OCI-LY7 (cell line): ENCODE measurements around the gene KCNIP4. TPM values are rescaled to one million over a fixed set of nuclear protein-coding genes. Genes with fewer than 3 reads are reported as not detected.

ENCODE experiments used
- BruUV-seq: library from RNA; stranded (reverse); fragments of 400-500 nt; replicated peaks from 2 replicates; lab custom pipeline; 2021; lab: Mats Ljungman, UMichigan
- CTCF ChIA-PET: fragments of 300-600 bp; sonication (Branson Sonifier 250); formaldehyde crosslinking; loops from one replicate; lab custom pipeline; 2022; ENCODE audit warnings: antibody characterized with exemption; ENCODE audit not compliant: unreplicated experiment; lab: Charles Lee
- POLR2A ChIA-PET: fragments of 300-600 bp; sonication (Branson Sonifier 250); formaldehyde crosslinking; loops from one replicate; lab custom pipeline; 2022; ENCODE audit warnings: antibody characterized with exemption; lab: Charles Lee
- DNase-seq: peaks from one replicate; pipeline ENCODE4 v3.0.0-alpha.2; 2015; ENCODE audit warnings: low spot score
- H2AFZ ChIP-seq: fragments of 200-600 bp; sonication (generic), shearing (Covaris generic); 2 replicates; pipeline ENCODE4 v1.6.1; 2014; ENCODE audit warnings: mild to moderate bottlenecking, antibody characterized with exemption, low read length, moderate library complexity
- H3K27ac ChIP-seq: fragments of 200-600 bp; sonication (generic); 2 replicates; pipeline ENCODE4 v1.5.1; 2014; ENCODE audit warnings: mixed run types, low read depth, mild to moderate bottlenecking, moderate library complexity, low read length, inconsistent platforms; ENCODE audit not compliant: poor library complexity, severe bottlenecking
- H3K36me3 ChIP-seq: fragments of 200-600 bp; sonication (generic); 2 replicates; pipeline ENCODE4 v1.6.1; 2014; ENCODE audit warnings: mild to moderate bottlenecking, antibody characterized with exemption, low read length, moderate library complexity, mixed read lengths; ENCODE audit not compliant: insufficient read depth
- H3K4me1 ChIP-seq: fragments of 200-600 bp; sonication (generic); 2 replicates; pipeline ENCODE4 v1.5.1; 2014; ENCODE audit warnings: mild to moderate bottlenecking, low read length; ENCODE audit not compliant: insufficient read depth, poor library complexity, severe bottlenecking
- H3K4me2 ChIP-seq: fragments of 200-600 bp; sonication (generic); 2 replicates; pipeline ENCODE4 v1.6.1; 2014; ENCODE audit warnings: mild to moderate bottlenecking, low read length
- H3K4me3 ChIP-seq: fragments of 200-600 bp; sonication (generic); 2 replicates; pipeline ENCODE4 v1.5.1; 2014; ENCODE audit warnings: mild to moderate bottlenecking, low read depth, low read length; ENCODE audit not compliant: poor library complexity, severe bottlenecking
- H3K79me2 ChIP-seq: fragments of 200-600 bp; sonication (generic); 2 replicates; pipeline ENCODE4 v1.6.1; 2016; ENCODE audit warnings: low read depth, mild to moderate bottlenecking, low read length, moderate library complexity, mixed read lengths; ENCODE audit not compliant: insufficient read depth
- H3K9me2 ChIP-seq: fragments of 200-600 bp; sonication (generic); 2 replicates; pipeline ENCODE4 v1.6.1; 2016; ENCODE audit warnings: mild to moderate bottlenecking, low read length, mixed read lengths; ENCODE audit not compliant: insufficient read depth
- H3K9me3 ChIP-seq: fragments of 200-600 bp; sonication (generic); 2 replicates; pipeline ENCODE4 v1.6.1; 2014; ENCODE audit warnings: mild to moderate bottlenecking, mixed run types, low read length, mixed read lengths
- H4K20me1 ChIP-seq: fragments of 200-600 bp; sonication (generic); 2 replicates; pipeline ENCODE4 v1.6.1; 2014; ENCODE audit warnings: mild to moderate bottlenecking, antibody characterized with exemption, low read length, moderate library complexity, mixed read lengths; ENCODE audit not compliant: insufficient read depth
- CTCF ChIP-seq: fragments of 200-600 bp; sonication (generic); conservative IDR thresholded peaks from 2 replicates; pipeline ENCODE4 v1.5.1; 2014; ENCODE audit warnings: mild to moderate bottlenecking, antibody characterized with exemption, low read length, moderate library complexity, mixed read lengths
- EZH2phosphoT487 ChIP-seq: fragments of 200-600 bp; sonication (generic); IDR thresholded peaks from 2 replicates; pipeline ENCODE4 v1.6.1; 2018; ENCODE audit warnings: low read depth, borderline replicate concordance, mild to moderate bottlenecking, mixed run types, antibody characterized with exemption, low read length, moderate library complexity, mixed read lengths
- intact Hi-C: fragments of 100-400 bp; cut with micrococcal nuclease; formaldehyde crosslinking; loops from one replicate; pipeline ENCODE4 v1.10.0; 2022; ENCODE audit not compliant: unreplicated experiment
- total RNA-seq, 2 experiments: library from RNA; depleted of rRNA in 1 of 2; stranded (reverse); fragments of >200 nt in 1 of 2; shearing (Covaris generic) in 1 of 2; gene quantifications; 2 replicates each; pipeline ENCODE4 v1.2.3, GENCODE V29; 2014 to 2022

KCNIP4 gene
- total RNA-seq, 2 experiments from 2014 or later, result not detected

GRCh38 chr4:21888195-21888976, 60.2 kb downstream of the KCNIP4 start:
- Histone ChIP-seq H2AFZ (no peak overlapping the region), H3K36me3 (no peaks in the 10 kb centered on the region), H3K27ac (no peak overlapping the region), H3K79me2 (no peaks in the 10 kb centered on the region), H3K4me2 (no peak overlapping the region), H3K9me3 (no peaks in the 10 kb centered on the region), H4K20me1 (no peaks in the 10 kb centered on the region), H3K4me3 (no peak overlapping the region), H3K9me2 (no peaks in the 10 kb centered on the region), H3K4me1 (no peaks in the 10 kb centered on the region)
- intact Hi-C loops, result no loop called here
- TF ChIP-seq EZH2phosphoT487, result no peak
- no peak for TF ChIP-seq CTCF
- no peak for DNase-seq
- POLR2A ChIA-PET, result no interaction called here
- CTCF ChIA-PET, result no interaction called here
- no TSS peak for BruUV-seq

- TF ChIP-seq EZH2phosphoT487, result no peak
- TF ChIP-seq CTCF, result no peak
- no peaks in the 10 kb centered on the region for H3K9me2 ChIP-seq
- H3K4me1 ChIP-seq, result no peaks in the 10 kb centered on the region
- H3K4me2 ChIP-seq, result no peak overlapping the region
- no peaks in the 10 kb centered on the region for H3K9me3 ChIP-seq
- no peaks in the 10 kb centered on the region for H4K20me1 ChIP-seq
- no peaks in the 10 kb centered on the region for H3K36me3 ChIP-seq
- no peak overlapping the region for H2AFZ ChIP-seq
- intact Hi-C loops, result no loop called here
- POLR2A ChIA-PET, result no interaction called here
- no peak for DNase-seq
- no peaks in the 10 kb centered on the region for H3K79me2 ChIP-seq
- no peak overlapping the region for H3K27ac ChIP-seq
- CTCF ChIA-PET, result no interaction called here
- H3K4me3 ChIP-seq, result no peak overlapping the region
- no TSS peak for BruUV-seq
Measured at GRCh38 chr4:21887481-21887880, 61.1 kb downstream of the KCNIP4 start.

- Histone ChIP-seq H3K27ac (no peak overlapping the region), H3K9me2 (no peaks in the 10 kb centered on the region), H3K4me3 (no peak overlapping the region), H2AFZ (no peak overlapping the region), H3K4me2 (no peak overlapping the region), H3K9me3 (no peaks in the 10 kb centered on the region), H3K79me2 (no peaks in the 10 kb centered on the region), H3K4me1 (no peaks in the 10 kb centered on the region), H3K36me3 (no peaks in the 10 kb centered on the region), H4K20me1 (no peaks in the 10 kb centered on the region)
- ChIA-PET CTCF (no interaction called here), POLR2A (no interaction called here)
- intact Hi-C loops, result no loop called here
- no peak for TF ChIP-seq CTCF
- no peak for TF ChIP-seq EZH2phosphoT487
- BruUV-seq, result no TSS peak
- DNase-seq, result no peak
Measured at GRCh38 chr4:21885770-21886169, 62.8 kb downstream of the KCNIP4 start.
